Upper lobe of left lung (tissue), 6 donors: ENCODE results near the gene MAFF. TPM values are rescaled to one million over a fixed set of nuclear protein-coding genes. Genes with fewer than 3 reads are reported as not detected.

ENCODE experiments used
- ATAC-seq, 2 donors: fragments of 200-7000 bp; cut with Tn5 transposase; one replicate each; pipeline ENCODE4 v1.9.1; 2022; ENCODE audit warnings: mild to moderate bottlenecking in 2 of 2, moderate library complexity in 2 of 2; ENCODE audit not compliant: low FRiP score in 2 of 2
- DNase-seq, 2 donors: peaks; one replicate each; pipeline ENCODE4 v3.0.0-alpha.2; 2019 to 2020
- H3K27ac ChIP-seq, 4 donors: fragments of 200-600 bp; sonication (generic); one replicate each; pipeline ENCODE4 v1.5.1; 2016 to 2019
- H3K27me3 ChIP-seq, 4 donors: fragments of 200-600 bp; sonication (generic); one replicate each; pipeline ENCODE4 v1.5.1; 2017 to 2019
- H3K36me3 ChIP-seq, 4 donors: fragments of 200-600 bp; sonication (generic); one replicate each; pipeline ENCODE4 v1.5.1; 2016 to 2019
- H3K4me1 ChIP-seq, 4 donors: fragments of 200-600 bp; sonication (generic); one replicate each; pipeline ENCODE4 v1.5.1; 2018 to 2019
- H3K4me3 ChIP-seq, 4 donors: fragments of 200-600 bp; sonication (generic); one replicate each; pipeline ENCODE4 v1.5.1; 2017 to 2019; ENCODE audit warnings: mild to moderate bottlenecking in 2 of 4, moderate library complexity in 1 of 4
- H3K9me3 ChIP-seq, 4 donors: fragments of 200-600 bp; sonication (generic); one replicate each; pipeline ENCODE4 v1.5.1; 2018 to 2019
- CTCF ChIP-seq, 6 experiments: fragments of 450-650 bp in 4 of 6; fragments of 200-600 bp in 2 of 6; sonication (generic) in 2 of 6; IDR thresholded peaks; one replicate each; pipeline ENCODE4 v1.5.1; 2016 to 2019; ENCODE audit warnings: antibody characterized with exemption in 6 of 6
- EP300 ChIP-seq, 4 donors: sonication (generic); formaldehyde crosslinking; IDR thresholded peaks; one replicate each; pipeline ENCODE4 v1.5.1; 2017; ENCODE audit warnings: antibody characterized with exemption in 4 of 4, control low read depth in 2 of 4
- POLR2A ChIP-seq, 4 donors: fragments of 450-650 bp; IDR thresholded peaks; one replicate each; pipeline ENCODE4 v1.5.1; 2016 to 2017; ENCODE audit warnings: antibody characterized with exemption in 4 of 4, mild to moderate bottlenecking in 2 of 4
- POLR2AphosphoS5 ChIP-seq, 2 donors: sonication (generic); formaldehyde crosslinking; IDR thresholded peaks; one replicate each; pipeline ENCODE4 v1.5.1; 2017; ENCODE audit warnings: antibody characterized with exemption in 2 of 2
- WGBS, 2 donors: methylation state at CpG; one replicate each; pipeline ENCODE4 v1.1.5; 2017 to 2018; 5-methylcytosine and 5-hydroxymethylcytosine counted together
- total RNA-seq, 6 donors: library from RNA; depleted of rRNA in 4 of 6; stranded (reverse); fragments of >200 nt in 4 of 6; gene quantifications; one replicate each; pipeline versions ENCODE4 v1.1.0 to v1.2.1, GENCODE V29; 2016 to 2021
- donor health status: DM: no; HTN: no; CAD: no; lungs with moderate emphysema.
- donor health status: DM: no; HTN: yes; CAD: no; lungs with severe emphysema.

The MAFF gene
- total RNA-seq, 6 donors from 2014 or later, result 25.1 to 75.7 (median 44.5) TPM

DNA sequence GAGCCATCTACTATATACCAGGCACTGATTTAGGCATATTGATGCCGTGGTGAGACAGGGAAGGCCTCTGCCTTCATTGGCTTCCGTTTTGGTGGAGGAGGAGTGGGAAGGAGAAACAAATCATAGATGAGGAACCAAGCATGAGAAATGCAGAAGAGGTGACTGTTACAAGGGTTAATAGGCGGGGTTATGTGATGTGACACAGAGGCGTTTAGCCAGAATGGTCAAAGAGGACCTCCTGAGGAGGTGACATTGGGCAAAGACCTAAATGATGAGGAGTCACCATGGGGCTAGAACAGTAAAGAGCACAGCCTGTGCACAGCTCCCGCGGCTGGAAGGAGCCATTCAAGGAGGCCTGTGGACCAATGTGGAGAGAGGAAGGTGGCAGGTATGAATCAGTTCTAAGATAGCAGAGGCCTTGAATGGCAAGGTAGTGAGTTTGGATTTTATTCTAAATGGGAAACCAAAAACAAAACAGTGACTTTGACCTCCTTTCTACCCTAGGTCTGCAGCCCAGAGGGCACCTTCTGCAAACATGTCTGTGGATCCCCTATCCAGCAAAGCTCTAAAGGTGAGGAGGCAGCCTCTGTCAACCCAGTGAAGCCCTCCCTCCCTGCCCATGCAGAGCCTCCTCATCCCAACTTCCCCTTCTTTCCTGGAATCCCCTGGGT lies 11.7 kb downstream of the MAFF start:
- 79 to 80% methylated on average over 6 of the region's 6 CpGs for WGBS, 2 donors
- H3K27ac ChIP-seq, result peak overlapping the region in 1 of 4 donors; percentile 72
- ATAC-seq, result peak in 1 of 2 donors; percentile 9
- H3K4me3 ChIP-seq, result peak overlapping the region in 1 of 4 donors; percentile 21
- peaks cover 15 to 41% (median 25%) of the 10 kb centered on the region in 4 donors for H3K4me1 ChIP-seq
- H3K27me3 ChIP-seq, result no peaks in the 10 kb centered on the region
- TF ChIP-seq EP300 (IDR thresholded peaks at IDR 0.05) (no peak), CTCF (IDR thresholded peaks at IDR 0.05) (no peak), POLR2AphosphoS5 (IDR thresholded peaks at IDR 0.05) (no peak)
- H3K36me3 ChIP-seq, result peaks cover 0 to 35% (median 8%) of the 10 kb centered on the region in 4 donors
- no peak for DNase-seq
- no peaks in the 10 kb centered on the region for H3K9me3 ChIP-seq

GRCh38 chr22:38213990-38214301 lies 12.2 kb downstream of the MAFF start:
- WGBS, 2 donors, result 57 to 71% methylated on average over 4 to 8 of the region's 8 CpGs
- TF ChIP-seq CTCF (IDR thresholded peaks at IDR 0.05) (no peak), POLR2AphosphoS5 (IDR thresholded peaks at IDR 0.05) (no peak), EP300 (IDR thresholded peaks at IDR 0.05) (no peak), POLR2A (IDR thresholded peaks at IDR 0.05) (no peak)
- Histone ChIP-seq H3K4me1 (peaks cover 20 to 46% (median 29%) of the 10 kb centered on the region in 4 donors), H3K9me3 (no peaks in the 10 kb centered on the region), H3K4me3 (peak overlapping the region in 3 of 4 donors; percentile 21 to 45 (median 32)), H3K36me3 (peaks cover 0 to 32% (median 8%) of the 10 kb centered on the region in 4 donors), H3K27ac (peak overlapping the region in 3 of 4 donors; percentile 3 to 72 (median 51)), H3K27me3 (no peaks in the 10 kb centered on the region)
- peak in 1 of 2 donors; percentile 23 for ATAC-seq
- DNase-seq, result no peak

- 62 to 63% methylated on average over 53 to 74 of the region's 81 CpGs for WGBS, 2 donors
- DNase-seq (peak; percentile 80 to 95), ATAC-seq (peak; percentile 54 to 59)
- Histone ChIP-seq H3K4me1 (peaks cover 26 to 51% (median 34%) of the 10 kb centered on the region in 4 donors), H3K4me3 (peak overlapping the region in 3 of 4 donors; percentile 21 to 45 (median 32)), H3K27me3 (no peaks in the 10 kb centered on the region), H3K36me3 (peaks cover 0 to 32% (median 8%) of the 10 kb centered on the region in 4 donors), H3K27ac (peak overlapping the region in 3 of 4 donors; percentile 3 to 72 (median 51)), H3K9me3 (no peaks in the 10 kb centered on the region)
- peak in 4 of 6 experiments; percentile 13 to 46 (median 41) for TF ChIP-seq CTCF (IDR thresholded peaks at IDR 0.05)
- peak in 1 of 2 donors; percentile 4 for TF ChIP-seq POLR2AphosphoS5 (IDR thresholded peaks at IDR 0.05)
- TF ChIP-seq EP300 (IDR thresholded peaks at IDR 0.05), result no peak
- peak in 2 of 4 donors; percentile 17 to 33 for TF ChIP-seq POLR2A (IDR thresholded peaks at IDR 0.05)
Observed at GRCh38 chr22:38214302-38215056, 12.7 kb downstream of the MAFF start.

GRCh38 chr22:38215156-38216038 lies 13.6 kb downstream of the MAFF start:
- DNase-seq (no peak), ATAC-seq (no peak)
- Histone ChIP-seq H3K4me1 (peaks cover 35 to 54% (median 41%) of the 10 kb centered on the region in 4 donors), H3K27me3 (no peaks in the 10 kb centered on the region), H3K4me3 (no peak overlapping the region), H3K9me3 (no peaks in the 10 kb centered on the region), H3K27ac (peak overlapping the region in 1 of 4 donors; percentile 72), H3K36me3 (peaks cover 0 to 33% (median 8%) of the 10 kb centered on the region in 4 donors)
- 82 to 86% methylated on average over 11 of the region's 11 CpGs for WGBS, 2 donors
- TF ChIP-seq POLR2A (IDR thresholded peaks at IDR 0.05) (no peak), EP300 (IDR thresholded peaks at IDR 0.05) (no peak), POLR2AphosphoS5 (IDR thresholded peaks at IDR 0.05) (no peak), CTCF (IDR thresholded peaks at IDR 0.05) (no peak)
